Posterior cingulate gyrus (tissue), 11 donors: Measurements from ENCODE around the gene IL36B.
"Not testable (repeated sequence)": the region's sequence is repeated elsewhere in the genome, so short reads cannot be mapped to it uniquely, and the experiment has no call there.

Experiments
- DNase-seq, 10 donors: peaks; one replicate each; pipeline versions ENCODE4 v3.0.0 to v3.0.0-alpha.2; 2020 to 2021; ENCODE audit warnings: mixed read lengths in 3 of 10
- intact Hi-C: fragments of 100-400 bp; cut with DNase I; formaldehyde crosslinking; loops from one replicate; pipeline ENCODE4 v1.15.1; 2023

IL36B gene

DNA sequence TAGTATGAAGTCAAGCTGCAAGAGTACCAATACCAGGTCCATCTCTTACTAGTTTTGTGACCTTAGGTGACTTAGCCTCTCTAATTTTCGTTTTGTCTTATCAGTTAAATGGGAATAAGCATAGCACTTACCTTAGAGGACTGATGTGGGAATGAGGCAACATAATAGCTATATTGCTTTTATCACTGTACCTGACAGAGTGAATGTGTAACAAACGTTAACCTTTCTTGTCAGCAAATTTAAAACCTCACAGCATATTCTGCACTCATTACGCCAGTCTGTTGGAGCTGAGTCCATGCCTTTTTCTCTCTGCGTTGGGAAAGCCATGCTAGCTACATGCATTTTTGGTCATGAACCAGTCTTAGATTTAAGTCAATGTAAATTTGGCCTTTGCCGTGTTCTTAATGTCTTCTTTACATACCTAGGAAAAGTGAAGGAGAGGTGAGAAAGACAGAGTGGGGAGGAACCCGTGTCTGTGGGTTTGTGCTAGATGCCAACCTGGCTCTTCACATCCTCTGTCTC, at the start of gene IL36B:
Gene IL36B, minus strand, starts transcription at position 472 of the 522 bp plus-strand sequence.
- intact Hi-C loops = no loop called here
- DNase-seq = no peak

DNA sequence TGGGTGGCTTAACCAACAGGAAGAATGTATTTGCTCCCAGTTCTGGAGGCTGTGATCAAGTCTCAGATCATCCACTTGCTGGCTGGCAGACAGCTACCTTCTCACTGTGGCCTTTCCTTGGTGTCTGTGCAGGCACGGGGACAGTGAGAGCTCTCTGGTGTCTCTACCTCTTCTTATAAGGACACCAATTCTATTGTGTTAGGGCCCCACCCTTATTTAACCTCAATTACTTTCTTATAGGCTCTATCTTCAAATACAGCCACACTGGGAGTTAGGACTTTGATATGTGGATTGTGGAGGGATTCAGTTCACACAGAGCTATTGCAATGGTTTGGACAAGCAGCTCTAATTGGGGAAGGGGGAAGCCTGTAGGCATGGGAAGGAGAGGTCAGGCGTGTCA, 49.5 kb upstream of the IL36B start:
- intact Hi-C loops = no loop called here
- no peak for DNase-seq

DNA sequence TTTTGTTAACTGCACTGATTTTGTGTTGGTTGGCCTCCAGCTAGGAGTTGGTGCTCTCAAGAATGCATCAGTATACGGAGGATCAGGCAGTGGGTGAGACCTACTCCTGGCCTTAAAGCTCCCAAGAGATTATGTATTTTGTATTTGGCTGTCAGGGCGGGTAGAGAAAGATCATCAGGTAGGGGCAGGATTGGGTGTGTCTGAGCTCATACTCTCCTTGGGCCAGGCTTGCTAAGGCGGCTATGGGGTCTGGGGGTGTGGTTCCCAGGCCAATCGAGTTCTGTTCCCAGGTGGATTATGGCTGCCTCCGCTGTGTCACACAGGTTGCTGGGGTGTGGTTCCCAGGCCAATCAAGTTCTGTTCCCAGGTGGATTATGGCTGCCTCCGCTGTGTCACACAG, 45.9 kb upstream of the IL36B start:
- intact Hi-C loops = no loop called here
- no peak for DNase-seq

DNA sequence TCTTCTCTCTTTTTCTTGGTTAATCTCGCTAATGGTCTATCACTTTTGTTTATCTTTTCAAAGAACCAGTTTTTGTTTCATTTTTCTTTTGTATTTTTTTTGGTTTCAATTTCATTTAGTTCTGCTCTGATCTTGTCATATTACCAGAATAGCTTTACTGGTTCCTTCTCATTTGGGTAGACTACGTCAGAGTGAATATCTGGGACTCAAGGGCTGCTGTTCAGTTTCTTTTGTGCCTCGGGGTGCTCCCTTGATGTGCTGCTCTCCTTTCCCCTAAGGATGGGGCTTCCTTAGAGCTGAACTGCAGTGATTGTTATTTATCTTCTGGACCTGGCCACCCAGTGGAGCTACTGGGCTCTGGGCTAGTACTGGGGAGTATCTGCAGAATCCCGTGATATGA, 45.4 kb upstream of the IL36B start:
- intact Hi-C loops = no loop called here
- DNase-seq = no peak

DNA sequence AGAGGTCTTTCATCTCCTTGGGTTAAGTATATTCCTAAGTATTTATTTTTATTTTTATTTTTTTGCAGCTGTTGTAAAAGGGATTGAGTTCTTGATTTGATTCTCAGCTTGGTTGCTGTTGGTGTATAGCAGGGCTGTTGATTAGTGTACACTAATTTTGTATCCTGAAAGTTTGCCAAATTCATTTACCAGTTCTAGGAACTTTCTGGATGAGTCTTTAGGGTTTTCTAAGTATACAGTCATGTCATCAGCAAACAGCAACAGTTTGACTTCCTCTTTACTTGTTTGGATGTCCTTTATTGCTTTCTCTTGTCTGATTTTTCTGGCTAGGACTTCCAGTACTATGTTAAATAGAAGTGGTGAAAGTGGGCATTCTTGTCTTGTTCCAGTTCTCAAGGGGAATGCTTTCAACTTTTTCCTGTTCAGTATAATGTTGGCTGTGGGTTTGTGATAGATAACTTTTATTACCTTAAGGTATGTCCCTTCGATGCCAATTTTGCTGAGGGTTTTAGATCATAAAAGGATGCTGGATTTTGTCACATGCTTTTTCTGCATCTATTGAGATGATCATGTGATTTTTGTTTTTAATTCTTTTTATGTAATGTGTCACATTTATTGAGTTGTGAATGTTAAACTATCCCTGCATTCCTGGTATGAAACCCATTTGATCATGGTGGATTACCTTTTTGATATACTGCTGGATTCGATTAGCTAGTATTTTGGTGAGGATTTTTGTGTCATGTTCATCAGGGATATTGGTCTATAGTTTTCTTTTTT, 44.4 kb upstream of the IL36B start:
- DNase-seq, intact Hi-C loops: not testable (repeated sequence)

DNA sequence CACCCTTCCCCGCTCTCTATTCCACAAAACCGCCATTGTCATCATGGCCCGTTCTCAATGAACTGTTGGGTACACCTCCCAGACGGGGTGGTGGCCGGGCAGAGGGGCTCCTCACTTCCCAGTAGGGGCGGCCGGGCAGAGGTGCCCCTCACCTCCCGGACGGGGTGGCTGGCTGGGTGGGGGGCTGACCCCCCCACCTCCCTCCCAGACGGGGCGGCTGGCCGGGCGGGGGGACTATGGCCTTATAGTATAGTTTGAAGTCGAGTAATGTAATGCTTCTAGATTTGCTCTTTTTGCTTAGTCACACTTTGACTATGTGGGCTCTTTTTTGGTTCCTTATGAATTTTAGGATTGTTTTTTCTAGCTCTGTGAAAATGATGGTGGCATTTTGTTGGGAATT, 43.6 kb upstream of the IL36B start:
- DNase-seq = not testable (repeated sequence)

DNA sequence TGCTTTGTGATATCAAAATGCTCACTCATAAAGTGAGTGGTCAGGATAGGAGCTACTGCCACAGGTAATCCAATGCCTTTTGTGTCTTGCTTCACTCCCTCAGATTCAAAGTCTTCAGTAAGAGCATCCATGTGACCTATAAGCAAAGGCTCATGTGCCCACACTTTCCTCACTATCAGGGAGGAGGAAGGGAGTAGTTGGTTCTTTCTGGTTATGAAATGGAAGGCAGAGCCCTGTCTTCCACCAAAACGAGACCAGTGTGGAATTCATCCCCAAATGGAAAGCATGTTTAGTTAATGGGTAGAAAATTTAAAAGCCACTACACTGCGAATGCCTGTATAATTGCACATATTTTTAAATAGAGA, 40.9 kb upstream of the IL36B start:
- intact Hi-C loops = no loop called here
- DNase-seq = no peak

More for the DNA sequence above, 43.6 kb upstream of the IL36B start:
- intact Hi-C loops = not testable (repeated sequence)

DNA sequence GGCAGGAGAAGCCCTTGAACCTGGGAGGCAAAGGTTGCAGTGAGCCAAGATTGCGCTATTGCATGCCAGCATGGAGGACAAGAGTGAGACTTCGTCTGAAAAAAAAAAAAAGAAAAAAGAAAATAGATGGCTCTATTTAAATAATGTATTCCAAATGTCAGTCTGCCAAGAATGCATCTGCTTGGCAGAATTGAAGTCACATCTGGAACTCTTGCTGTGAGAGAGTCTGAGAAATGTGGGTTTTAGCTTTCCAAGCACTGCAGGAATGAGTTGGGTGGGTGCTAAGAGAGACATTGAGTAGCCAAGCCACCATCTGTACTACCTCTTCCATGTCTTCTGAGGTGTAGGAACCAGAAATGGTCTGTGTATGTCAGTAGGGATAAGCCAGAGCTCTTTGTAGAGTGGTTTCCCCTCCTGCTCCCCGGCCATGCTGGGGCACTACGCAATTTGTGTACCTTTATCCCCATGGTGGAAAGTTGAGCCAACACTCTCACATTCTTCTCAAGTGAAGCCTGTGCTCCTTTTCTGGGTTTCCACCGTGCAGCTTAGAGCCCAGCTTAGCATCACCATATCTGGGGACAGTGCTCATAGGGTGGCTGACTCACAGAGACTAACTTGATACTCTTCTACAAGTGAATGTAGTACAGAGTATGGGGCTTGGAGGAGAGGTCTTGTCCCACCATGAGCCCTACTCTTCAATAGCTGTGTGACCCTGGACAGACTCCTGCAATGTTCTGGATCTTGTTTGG, 40.4 kb upstream of the IL36B start:
- intact Hi-C loops = no loop called here
- DNase-seq = no peak

DNA sequence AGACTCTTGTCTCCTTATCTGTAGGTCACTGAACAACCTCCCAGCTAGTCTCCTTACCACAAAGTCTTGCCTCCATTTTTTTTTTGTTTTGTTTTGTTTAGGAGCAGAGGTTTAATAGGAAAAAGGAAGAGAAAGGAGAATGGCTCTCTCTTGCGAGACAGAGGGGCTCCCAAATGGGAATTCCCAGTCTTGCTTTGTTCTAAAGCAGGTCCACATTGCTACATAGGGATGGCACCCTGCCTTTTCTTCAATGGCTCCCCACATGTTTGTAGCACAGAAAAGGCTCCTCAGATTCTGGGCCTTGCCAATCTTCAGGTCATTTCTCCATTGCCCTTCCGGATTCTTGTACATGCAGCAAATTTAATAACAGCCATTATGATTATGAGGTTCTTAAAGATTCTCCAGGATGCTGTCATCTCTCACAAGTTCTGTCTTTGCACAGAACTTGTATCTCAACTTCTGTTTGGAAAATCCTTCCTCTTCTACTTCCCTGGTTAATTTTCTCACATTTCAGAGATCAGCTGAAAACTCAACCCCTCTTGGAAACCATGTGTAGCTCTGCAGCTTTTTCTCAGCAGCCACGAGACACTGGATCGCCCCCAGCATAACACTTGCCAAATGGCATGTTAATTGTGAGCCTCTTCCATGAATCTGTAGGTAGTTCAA, 38.7 kb upstream of the IL36B start:
- DNase-seq = no peak
- intact Hi-C loops = no loop called here

DNA sequence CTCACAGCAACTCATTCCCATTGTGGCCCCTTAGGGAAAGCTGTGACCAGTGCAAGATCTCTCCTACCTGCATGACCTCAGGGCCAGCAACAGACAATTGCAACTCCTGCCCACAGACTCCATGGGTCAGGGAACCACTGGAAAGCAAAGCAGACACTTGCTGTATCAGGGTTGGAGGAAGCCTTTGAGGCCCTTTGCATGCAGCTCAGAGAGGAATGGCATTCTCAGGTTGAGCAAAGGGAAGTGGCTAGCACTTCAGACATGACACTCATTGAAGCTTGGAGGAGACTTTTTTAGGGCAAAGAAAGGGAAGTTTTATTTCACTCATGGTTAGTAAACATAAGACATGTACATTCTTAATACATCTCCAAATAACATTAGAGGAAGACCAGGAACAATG, 37.2 kb upstream of the IL36B start:
- no peak for DNase-seq
- intact Hi-C loops = no loop called here

DNA sequence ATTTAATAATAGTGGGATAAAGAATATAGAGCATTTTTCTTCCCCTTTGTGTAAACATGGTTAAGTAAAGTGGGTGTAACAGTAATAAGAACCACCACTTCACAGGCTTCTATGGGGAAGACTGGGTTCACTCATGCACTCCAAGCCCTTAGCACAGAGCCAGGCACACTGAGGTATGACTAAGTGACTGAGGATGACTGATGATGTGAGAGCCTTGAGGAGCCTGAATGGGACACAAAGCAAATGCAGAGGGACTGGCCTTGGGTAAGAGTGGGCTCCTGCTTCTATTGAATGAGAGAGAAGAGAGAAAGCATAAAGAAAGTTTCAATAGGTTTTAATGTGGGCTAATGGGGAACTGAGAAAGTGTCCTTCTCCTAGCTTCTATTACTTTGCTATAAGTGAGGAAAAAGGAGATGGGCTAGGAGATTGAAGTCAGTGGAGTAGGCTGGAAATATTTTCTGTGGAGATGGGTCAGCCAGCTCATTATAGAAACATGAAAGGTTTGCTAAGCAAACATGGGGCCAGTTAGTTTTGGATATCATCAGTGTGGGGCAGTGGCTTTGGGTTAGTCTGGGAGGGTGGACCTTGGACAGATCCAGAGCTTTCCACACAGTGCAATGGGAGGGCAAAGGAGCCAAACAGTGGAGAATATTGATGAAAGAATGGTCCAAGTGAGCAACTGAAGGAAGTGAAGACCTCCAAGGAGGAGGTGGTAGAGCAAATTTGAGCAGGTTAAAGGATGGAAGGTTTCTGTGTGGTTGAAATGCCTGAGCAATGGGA, 35.7 kb upstream of the IL36B start:
- intact Hi-C loops = no loop called here
- DNase-seq = no peak

DNA sequence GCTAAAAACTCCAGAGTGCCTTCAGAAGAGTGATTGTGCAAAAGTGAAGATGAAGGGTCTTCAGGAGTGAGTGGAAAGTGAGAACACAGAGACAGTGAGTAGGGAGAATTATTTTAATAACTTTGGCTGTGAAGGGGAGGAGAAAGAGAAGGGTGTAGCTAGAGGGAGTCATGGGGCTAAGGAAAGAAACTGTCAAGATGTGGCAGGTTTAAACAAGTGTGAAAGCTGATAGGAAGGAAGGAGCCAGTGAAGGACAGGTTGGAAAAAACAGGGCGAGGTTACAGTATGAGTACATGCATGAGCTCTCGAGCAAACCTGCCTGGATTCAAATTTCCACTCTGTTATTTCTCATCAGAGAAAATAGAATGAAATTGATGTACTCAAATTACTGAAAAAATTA, 32.9 kb upstream of the IL36B start:
- intact Hi-C loops = no loop called here
- DNase-seq = no peak

DNA sequence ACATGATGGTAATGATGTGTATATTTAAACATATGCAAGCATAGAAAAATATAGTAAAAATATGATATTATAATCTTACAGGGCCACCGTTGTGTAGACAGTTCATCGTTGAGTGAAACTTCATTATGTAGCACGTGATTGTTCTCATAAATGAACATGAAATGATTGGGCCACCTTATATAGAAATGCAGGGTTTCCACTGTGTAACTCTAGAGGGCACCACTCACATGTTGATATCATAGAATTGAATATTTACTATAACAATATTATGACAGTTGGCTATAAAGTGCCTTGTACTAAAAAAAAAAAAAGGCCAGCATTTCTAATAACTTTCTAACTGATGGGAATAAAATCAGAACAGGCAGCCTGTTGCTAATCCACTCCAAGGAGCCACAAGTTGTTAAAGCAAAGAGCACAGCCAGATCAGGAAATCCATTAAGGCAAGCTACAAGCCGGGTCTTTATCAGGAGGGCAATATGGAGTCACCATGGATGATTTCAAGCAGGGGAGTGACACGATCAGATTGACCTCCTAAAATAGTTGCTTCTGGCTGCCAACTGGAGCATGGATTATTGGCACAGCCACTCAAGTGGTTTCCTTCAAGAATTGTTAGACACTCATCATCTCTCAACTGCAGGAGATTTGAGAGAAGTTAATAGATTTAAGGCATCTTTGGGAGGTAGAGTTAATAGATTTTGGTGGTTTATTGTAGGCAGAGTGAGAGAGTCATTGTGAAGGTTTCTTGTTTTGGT, 31.8 kb upstream of the IL36B start:
- intact Hi-C loops = no loop called here

DNA sequence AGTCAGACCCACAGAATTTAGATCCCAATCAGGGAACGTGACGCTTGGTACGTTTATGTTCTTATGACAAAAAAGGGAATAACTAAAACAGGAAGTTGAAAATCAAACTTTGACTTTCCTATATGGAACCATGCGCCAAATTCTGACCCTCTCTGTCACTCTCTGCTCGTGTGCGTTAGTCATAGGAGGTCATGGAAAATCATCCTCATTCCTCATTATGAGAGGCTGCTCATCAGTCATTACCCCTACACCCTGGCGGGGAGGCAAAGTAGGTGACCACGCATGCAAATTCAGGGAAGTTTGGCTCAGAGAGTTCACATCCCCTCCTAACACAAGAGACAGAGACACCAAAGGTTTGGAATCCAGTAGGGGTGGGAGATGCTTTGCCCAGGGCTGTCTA, 30.6 kb upstream of the IL36B start:
- DNase-seq = no peak
- intact Hi-C loops = no loop called here

More for the DNA sequence above, 31.8 kb upstream of the IL36B start:
- no peak for DNase-seq

DNA sequence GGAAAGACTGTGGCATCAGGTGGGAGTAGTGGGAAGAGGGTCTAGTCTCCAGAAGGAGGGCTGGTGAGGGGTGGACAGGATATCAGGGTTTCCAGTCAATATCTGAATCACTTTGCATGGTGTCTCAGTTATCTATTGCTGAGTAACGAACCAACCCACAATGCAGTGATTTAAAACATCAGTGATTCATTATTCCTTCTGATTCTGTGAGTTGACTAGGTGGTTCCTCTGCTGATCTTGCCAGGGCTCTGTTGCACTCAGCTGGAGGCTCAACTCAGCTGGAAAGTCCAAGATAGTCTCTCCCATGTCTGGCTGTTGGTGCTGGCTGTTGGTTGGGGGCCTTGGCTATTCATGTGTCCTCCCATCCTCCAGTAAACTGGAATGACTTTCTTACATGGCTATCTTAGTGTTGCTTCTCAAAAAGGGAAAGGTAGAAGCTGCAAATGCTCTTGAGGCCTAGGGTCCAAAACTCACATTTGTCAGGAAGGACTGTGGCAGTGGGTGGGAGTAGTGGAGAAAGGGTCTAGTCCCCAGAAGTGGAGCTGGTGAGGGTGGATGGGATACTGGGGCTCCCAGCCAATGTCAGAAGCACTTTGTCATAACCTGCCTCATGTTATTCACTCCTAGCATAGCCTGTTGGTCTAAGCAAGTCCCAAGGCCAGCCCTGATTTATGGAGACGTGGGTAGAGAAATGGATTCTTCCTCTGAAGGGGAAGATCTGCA, 29.0 kb upstream of the IL36B start:
- no peak for DNase-seq
- intact Hi-C loops = no loop called here

DNA sequence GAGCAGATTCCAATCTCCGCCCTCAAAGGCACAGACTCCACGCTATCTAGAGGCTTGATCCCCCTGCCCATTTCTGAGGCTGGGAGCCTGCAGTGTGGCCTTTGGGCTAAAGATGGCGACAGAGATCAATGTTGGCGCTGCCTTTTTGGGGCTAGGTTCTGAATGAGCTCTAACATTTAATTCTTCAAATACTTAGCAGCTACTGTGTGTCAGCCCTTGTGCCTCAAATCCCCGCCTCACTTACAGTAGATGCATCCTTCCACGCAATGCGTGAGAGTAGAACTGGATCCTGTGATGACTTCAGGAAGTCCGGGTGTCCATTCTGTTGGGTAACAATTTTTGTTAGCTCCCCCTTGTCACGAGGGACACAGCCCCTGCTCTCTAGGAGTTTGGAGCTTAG, 27.5 kb upstream of the IL36B start:
- peak in 3 of 10 donors; percentile 8 to 71 (median 15) for DNase-seq
- intact Hi-C loops = no loop called here

DNA sequence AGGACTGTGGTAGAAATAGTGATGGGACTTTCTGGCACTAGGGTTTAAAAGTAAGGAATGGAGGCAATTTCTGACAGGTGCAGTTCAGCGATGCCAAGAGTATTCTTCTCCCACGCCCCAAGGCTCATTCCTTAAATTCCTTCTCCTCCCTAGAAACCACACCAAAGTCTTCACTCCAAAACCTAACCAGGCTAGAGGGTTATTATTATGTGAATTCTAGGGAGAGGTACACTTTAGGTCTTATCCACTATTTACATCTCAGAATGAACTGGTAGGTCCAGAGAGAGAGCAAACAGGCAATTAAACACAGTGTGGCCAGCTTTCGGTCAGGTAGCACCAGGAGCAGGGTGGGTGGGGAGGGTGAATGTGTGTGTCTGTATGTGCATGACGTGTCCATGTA, 26.5 kb upstream of the IL36B start:
- intact Hi-C loops = no loop called here
- no peak for DNase-seq

DNA sequence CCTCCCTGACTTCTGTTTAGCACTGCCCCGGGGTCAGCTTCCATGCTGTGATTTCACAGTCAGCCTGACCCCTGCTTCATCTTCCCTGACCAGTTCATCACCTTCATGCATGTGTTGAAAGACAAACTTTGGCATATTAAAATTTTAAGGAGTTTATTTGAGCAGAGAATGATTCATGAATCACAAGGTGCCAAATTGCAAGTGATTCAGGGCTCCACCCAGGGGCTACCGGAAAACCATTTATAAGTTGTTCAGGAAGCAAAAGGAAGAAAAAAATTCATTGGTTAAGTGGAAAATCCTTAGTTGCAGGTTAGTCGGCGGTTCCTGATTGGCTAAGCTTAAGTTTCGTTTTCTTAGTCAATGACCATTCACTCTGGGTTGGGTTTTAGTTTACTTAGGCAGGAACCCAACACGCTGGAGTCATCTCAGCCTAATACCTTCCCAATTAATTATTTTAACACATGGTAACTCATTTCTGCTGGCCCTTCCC, 25.7 kb upstream of the IL36B start:
- intact Hi-C loops = no loop called here
- DNase-seq = no peak

DNA sequence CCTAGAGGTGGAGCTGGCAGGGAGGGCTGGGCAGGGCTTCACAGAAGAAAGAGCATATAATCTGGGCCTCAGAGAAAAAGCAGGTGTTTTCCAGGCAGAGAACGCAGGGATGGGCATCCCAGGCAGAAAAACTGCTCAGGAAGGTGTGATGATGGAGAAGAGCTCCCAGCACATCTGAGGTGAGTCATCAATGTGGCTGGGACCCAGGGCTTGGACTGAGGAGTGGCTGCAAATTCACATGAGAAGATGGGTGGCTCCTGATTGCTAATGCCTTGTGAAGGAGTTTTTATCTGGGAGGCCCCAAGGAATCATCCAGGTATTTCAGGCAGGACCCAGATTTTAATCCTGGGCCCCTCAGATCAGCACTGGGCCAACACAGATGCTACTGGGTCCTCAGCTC, 25.3 kb upstream of the IL36B start:
- intact Hi-C loops = no loop called here
- peak in 3 of 10 donors; percentile 12 to 39 (median 29) for DNase-seq
